HG03378 (cell line): Measurements from ENCODE around the gene PTPRD.

ENCODE experiments used
- ATAC-seq: cut with Tn5 transposase; IDR thresholded peaks from one replicate; pipeline ENCODE4 v1.9.1; 2021; ENCODE audit warnings: mild to moderate bottlenecking, moderate library complexity; ENCODE audit not compliant: unreplicated experiment

Gene PTPRD

GRCh38 chr9:8332871-8333270, 2279.9 kb downstream of the PTPRD start:
- no peak for ATAC-seq

- no peak for ATAC-seq
Measured at GRCh38 chr9:8332331-8332650, 2280.5 kb downstream of the PTPRD start.

- ATAC-seq: no peak
Measured at GRCh38 chr9:8331507-8332330, 2281.1 kb downstream of the PTPRD start.

GRCh38 chr9:8329561-8330283, 2283.1 kb downstream of the PTPRD start:
- no peak for ATAC-seq

GRCh38 chr9:8315211-8315610, 2297.6 kb downstream of the PTPRD start:
- no peak for ATAC-seq

GRCh38 chr9:8309258-8309657, 2303.5 kb downstream of the PTPRD start:
- ATAC-seq: no peak

GRCh38 chr9:8304720-8305119, 2308.1 kb downstream of the PTPRD start:
- ATAC-seq: no peak

GRCh38 chr9:8301296-8301695, 2311.5 kb downstream of the PTPRD start:
- no peak for ATAC-seq

- ATAC-seq: no peak
Measured at GRCh38 chr9:8297047-8297446, 2315.8 kb downstream of the PTPRD start.

GRCh38 chr9:8292657-8293056, 2320.1 kb downstream of the PTPRD start:
- no peak for ATAC-seq

- no peak for ATAC-seq
Measured at GRCh38 chr9:8289681-8290080, 2323.1 kb downstream of the PTPRD start.

GRCh38 chr9:8287970-8288369, 2324.8 kb downstream of the PTPRD start:
- ATAC-seq: no peak

GRCh38 chr9:8287501-8287900, 2325.3 kb downstream of the PTPRD start:
- ATAC-seq: no peak

- no peak for ATAC-seq
Measured at GRCh38 chr9:8284884-8285283, 2327.9 kb downstream of the PTPRD start.

GRCh38 chr9:8282535-8282934, 2330.3 kb downstream of the PTPRD start:
- no peak for ATAC-seq

GRCh38 chr9:8280811-8281210, 2332.0 kb downstream of the PTPRD start:
- ATAC-seq: no peak

- ATAC-seq: no peak
Measured at GRCh38 chr9:8278048-8278447, 2334.8 kb downstream of the PTPRD start.

GRCh38 chr9:8270235-8270634, 2342.6 kb downstream of the PTPRD start:
- ATAC-seq: no peak

GRCh38 chr9:8268881-8269280, 2343.9 kb downstream of the PTPRD start:
- no peak for ATAC-seq

- no peak for ATAC-seq
Measured at GRCh38 chr9:8268216-8268878, 2344.5 kb downstream of the PTPRD start.

GRCh38 chr9:8267636-8268035, 2345.2 kb downstream of the PTPRD start:
- no peak for ATAC-seq

- ATAC-seq: no peak
Measured at GRCh38 chr9:8266861-8267260, 2345.9 kb downstream of the PTPRD start.
